Stimulated activated memory B cell treated with anti-CD40 and anti-IgM and Interleukin-4, amounts not matched to agents 10 μg/mL and 1 μg/mL and 100 μg/mL, for 72 hours (primary cell): ENCODE data around the gene TRIM9.

ENCODE experiments used
- ATAC-seq: fragments of 150-1000 bp; cut with Tn5 transposase; 2 replicates; pipeline ENCODE4 v1.10.0; 2021
- H3K27ac Mint-ChIP-seq: one replicate; pipeline ENCODE4 v1.8.0; 2022; ENCODE audit warnings: mild to moderate bottlenecking, mixed read lengths
- H3K27me3 Mint-ChIP-seq: one replicate; pipeline ENCODE4 v1.8.0; 2022; ENCODE audit warnings: mixed read lengths
- H3K36me3 Mint-ChIP-seq: one replicate; pipeline ENCODE4 v1.8.0; 2022; ENCODE audit warnings: mixed read lengths
- H3K4me1 Mint-ChIP-seq: one replicate; pipeline ENCODE4 v1.8.0; 2022; ENCODE audit warnings: mixed read lengths
- H3K4me3 Mint-ChIP-seq: one replicate; pipeline ENCODE4 v1.8.0; 2022; ENCODE audit warnings: mild to moderate bottlenecking, moderate library complexity, mixed read lengths
- H3K9me3 Mint-ChIP-seq: one replicate; pipeline ENCODE4 v1.8.0; 2022; ENCODE audit warnings: mixed read lengths

TRIM9 gene

DNA sequence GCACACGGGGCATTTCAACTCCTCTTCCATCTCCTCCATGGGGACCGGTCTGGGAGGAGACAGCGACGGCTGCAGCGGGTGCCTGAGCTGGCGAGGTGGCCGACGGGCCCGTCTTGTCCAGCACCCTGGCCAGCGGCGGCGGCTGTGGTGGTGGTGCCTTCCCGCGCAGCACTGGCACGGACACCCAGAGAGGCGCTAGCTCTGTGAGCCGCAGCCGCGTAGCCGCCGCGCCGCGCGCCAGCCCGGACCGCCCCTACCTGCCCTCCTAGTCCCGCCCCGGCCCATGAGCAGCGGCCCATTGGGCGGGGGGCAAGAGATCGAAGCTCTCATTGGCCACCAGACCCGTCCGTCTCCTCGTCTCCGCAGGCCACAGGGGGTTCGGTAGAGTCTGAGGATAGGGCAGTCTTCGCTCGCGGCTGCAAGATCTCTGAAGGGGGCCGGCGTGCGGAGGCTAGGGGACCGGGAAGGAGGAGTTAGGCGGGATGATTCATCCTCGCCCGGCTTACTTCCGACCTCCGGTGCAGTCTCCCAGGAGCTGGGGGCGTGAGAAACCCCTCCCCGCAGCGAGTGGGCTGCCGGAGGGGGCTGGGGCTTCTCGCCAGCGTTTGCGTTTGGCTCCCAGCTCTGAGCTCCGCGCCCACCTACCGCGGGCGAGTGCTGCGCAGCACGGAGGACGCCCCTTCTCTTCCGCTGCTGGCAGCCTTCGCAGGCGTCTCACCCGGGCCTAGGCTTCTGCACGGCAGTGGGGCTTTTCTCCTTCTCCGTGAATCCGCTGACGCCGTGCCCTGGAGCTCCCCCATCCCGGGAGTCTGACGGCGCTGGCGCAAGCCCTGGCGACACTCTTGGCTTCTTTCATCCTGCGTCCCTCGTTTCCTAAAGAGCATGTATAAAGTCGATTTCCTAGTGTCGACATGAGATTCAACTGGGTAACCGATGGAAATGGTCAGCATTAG, at the start of gene TRIM9:
Gene TRIM9, minus strand, starts transcription at position 205 of the 953 bp plus-strand sequence. Its CDS starts 166 bp downstream, at position 39.
- Mint-ChIP-seq H3K27me3 (peaks cover 43% of the 10 kb centered on the region), H3K36me3 (no peaks in the 10 kb centered on the region), H3K9me3 (no peaks in the 10 kb centered on the region), H3K4me1 (peaks cover 20% of the 10 kb centered on the region), H3K4me3 (peak within 1 kb of the TSS; percentile 80), H3K27ac (peak within 1 kb of the TSS; percentile 47)
- peak; percentile 98 for ATAC-seq

DNA sequence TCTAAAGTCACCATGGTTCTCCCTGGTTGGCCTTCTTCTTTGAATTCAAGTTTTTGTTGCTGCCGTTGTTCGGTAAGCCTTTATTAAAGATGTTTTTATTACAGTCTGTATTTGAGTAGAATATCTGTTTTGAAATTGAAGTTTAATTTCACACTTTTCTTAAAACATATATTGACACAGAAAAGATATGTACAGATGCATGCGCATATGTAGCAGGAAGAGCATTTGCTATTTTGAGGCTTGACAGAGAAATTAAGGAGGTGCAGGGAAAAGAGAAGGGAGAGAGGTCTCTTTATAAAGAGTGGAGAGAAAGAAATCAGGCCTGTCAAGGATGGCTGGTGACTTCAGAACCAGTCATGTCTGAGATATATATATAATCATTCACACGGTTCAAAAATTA, 46.0 kb upstream of the TRIM9 start:
- no peak for ATAC-seq
- no peak overlapping the region for H3K27ac Mint-ChIP-seq
- no peaks in the 10 kb centered on the region for H3K36me3 Mint-ChIP-seq

GRCh38 chr14:51140338-51140737, 45.4 kb upstream of the TRIM9 start:
- ATAC-seq, result no peak
- Mint-ChIP-seq H3K27ac (no peak overlapping the region), H3K27me3 (no peaks in the 10 kb centered on the region), H3K4me1 (no peaks in the 10 kb centered on the region), H3K36me3 (no peaks in the 10 kb centered on the region), H3K9me3 (peaks cover 9% of the 10 kb centered on the region), H3K4me3 (no peak overlapping the region)

More for the DNA sequence above, 46.0 kb upstream of the TRIM9 start:
- peaks cover 9% of the 10 kb centered on the region for H3K9me3 Mint-ChIP-seq
- H3K4me3 Mint-ChIP-seq, result no peak overlapping the region
- no peaks in the 10 kb centered on the region for H3K27me3 Mint-ChIP-seq
- no peaks in the 10 kb centered on the region for H3K4me1 Mint-ChIP-seq

DNA sequence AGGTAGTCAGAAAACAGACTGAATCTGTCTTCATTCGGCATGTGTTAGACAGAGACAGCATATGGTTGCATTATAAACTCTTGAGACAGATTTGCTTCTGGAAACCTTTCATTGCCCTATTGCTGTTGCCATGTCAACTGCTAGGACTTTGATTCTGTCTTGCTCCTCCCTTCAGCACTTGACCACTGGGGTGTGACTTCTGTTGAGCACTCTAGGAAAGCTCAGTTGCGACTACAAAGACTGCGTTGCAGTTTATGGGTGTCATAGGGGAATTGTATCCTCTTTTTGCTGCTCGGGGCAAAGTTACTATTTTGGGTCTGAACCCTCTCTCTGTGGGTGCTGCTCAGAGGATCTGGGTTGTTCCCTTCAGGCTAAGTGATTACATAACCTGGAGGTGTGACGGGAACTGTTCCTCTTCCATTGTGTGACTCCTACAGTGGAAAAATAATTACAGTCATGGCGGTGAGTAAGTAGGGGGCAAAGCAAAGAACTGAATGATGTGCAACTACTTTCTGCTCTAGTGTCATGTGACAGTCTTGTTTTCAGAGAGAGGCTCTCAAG, 44.3 kb upstream of the TRIM9 start:
- Mint-ChIP-seq H3K36me3 (no peaks in the 10 kb centered on the region), H3K27me3 (no peaks in the 10 kb centered on the region), H3K4me3 (no peak overlapping the region), H3K4me1 (no peaks in the 10 kb centered on the region), H3K9me3 (peaks cover 9% of the 10 kb centered on the region), H3K27ac (no peak overlapping the region)
- ATAC-seq, result no peak

DNA sequence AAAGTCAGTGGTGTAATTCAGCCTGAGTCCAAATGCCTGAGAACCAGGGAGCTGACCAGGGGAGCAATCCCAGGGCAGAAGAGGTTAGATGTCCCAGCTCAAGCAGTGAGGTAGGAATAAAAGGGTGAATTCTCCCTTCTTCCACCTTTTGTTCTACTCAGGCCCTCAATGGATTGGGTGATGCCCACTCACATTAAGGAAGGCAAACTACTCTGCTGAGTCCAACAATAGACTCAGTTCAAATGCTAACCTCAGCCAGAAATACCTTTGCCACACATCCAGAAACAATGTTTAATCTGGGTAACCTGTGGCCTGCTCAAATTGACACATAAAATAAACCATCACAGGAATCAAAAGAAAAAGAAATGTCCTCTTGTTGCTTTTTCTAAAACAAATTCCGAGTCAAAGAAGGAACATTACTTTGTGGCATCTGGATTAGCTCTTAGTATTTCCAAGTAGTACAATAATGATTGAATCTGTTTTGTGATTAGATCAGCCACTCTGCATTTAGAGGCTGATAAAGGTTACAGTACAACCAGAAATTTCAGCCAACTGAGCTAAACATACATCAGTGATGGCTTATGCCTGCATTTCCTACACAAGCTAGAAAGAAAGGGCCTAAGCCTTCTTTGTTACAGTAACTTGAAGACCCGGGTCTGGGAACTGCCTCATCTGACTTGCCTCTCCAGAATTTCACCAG, 43.6 kb upstream of the TRIM9 start:
- Mint-ChIP-seq H3K27me3 (peaks cover 2% of the 10 kb centered on the region), H3K4me1 (no peaks in the 10 kb centered on the region), H3K27ac (no peak overlapping the region), H3K9me3 (peaks cover 9% of the 10 kb centered on the region), H3K36me3 (no peaks in the 10 kb centered on the region), H3K4me3 (no peak overlapping the region)
- no peak for ATAC-seq

DNA sequence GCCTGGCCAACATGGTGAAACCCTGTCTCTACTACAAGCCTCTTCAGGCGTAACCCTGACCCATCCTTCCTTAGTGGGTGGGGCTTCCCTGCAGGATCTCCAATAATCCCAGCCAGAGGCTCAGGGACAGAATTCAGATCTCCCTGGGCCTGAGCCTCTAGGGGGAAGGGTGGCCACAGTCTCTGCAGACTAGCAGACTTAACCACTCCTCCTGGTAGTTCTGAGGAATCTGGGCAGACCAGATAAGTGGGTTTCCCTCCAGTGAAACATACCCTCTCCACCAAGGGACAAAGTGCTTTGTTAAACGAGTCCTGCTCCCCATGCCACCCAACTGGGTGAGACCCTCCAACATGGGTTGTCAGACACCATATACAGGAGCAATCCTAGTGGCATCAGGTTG, 36.6 kb upstream of the TRIM9 start:
- Mint-ChIP-seq H3K27ac (no peak overlapping the region), H3K36me3 (no peaks in the 10 kb centered on the region), H3K27me3 (peaks cover 46% of the 10 kb centered on the region), H3K4me3 (no peak overlapping the region), H3K9me3 (peaks cover 8% of the 10 kb centered on the region), H3K4me1 (no peaks in the 10 kb centered on the region)
- ATAC-seq, result no peak

- H3K27me3 Mint-ChIP-seq, result peaks cover 46% of the 10 kb centered on the region
- no peaks in the 10 kb centered on the region for H3K36me3 Mint-ChIP-seq
- no peak for ATAC-seq
- H3K27ac Mint-ChIP-seq, result no peak overlapping the region
- no peak overlapping the region for H3K4me3 Mint-ChIP-seq
- H3K4me1 Mint-ChIP-seq, result no peaks in the 10 kb centered on the region
- H3K9me3 Mint-ChIP-seq, result peaks cover 5% of the 10 kb centered on the region
Observed at GRCh38 chr14:51129130-51129529, 34.2 kb upstream of the TRIM9 start.

DNA sequence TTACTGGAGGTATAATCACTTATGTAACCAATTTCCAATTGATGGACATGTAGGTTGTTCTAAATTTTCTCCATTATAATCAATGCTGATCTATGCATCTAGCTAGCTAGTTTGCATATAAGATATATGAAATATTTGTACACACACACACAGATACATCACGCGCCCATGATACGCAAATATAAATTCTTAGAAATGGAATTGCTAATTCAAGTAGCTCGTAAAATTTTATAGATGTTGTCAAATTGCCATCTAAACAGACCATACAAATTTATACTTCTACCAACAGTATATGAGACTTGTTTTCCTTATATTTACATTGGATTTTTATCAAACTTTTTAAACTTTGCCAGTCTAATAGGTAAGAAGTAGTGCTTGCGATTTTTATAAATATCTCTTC, 29.1 kb upstream of the TRIM9 start:
- H3K27ac Mint-ChIP-seq, result no peak overlapping the region
- no peaks in the 10 kb centered on the region for H3K4me1 Mint-ChIP-seq
- no peak for ATAC-seq
- H3K27me3 Mint-ChIP-seq, result peaks cover 11% of the 10 kb centered on the region
- H3K36me3 Mint-ChIP-seq, result no peaks in the 10 kb centered on the region
- no peaks in the 10 kb centered on the region for H3K9me3 Mint-ChIP-seq
- H3K4me3 Mint-ChIP-seq, result no peak overlapping the region

GRCh38 chr14:51121096-51121495, 26.2 kb upstream of the TRIM9 start:
- Mint-ChIP-seq H3K4me3 (no peak overlapping the region), H3K27ac (no peak overlapping the region), H3K9me3 (no peaks in the 10 kb centered on the region), H3K4me1 (peaks cover 10% of the 10 kb centered on the region), H3K27me3 (no peaks in the 10 kb centered on the region), H3K36me3 (no peaks in the 10 kb centered on the region)
- no peak for ATAC-seq

DNA sequence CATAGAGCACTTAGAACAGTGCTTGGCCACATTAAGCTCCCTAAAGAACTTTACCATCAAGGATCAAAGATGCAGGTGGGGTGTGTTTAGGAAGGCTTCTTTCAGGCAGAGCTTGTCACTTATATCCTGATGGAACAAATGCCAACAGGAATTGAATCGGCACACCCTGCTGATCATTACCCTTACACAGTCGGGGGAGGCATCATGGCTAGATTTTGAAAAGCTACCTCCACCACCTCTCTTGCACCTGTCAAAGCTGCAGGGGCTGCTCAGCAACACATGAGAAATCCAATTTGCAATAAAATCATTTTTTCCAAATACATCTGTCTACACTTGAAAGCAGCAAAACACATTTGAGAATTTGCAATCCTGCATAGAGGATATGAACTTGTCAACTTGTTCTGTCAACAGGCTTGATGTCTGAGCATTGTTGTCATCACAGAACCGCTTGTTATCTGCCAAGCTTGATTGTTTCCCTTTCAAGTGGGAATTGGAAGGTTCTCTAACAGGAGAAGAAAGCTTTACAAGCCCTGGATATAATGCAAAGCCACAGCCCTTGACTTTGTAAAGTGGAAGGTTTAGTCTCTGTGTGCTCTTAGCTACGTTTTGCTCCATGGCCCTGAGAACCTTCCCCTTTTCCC, 24.6 kb upstream of the TRIM9 start:
- Mint-ChIP-seq H3K27ac (no peak overlapping the region), H3K27me3 (no peaks in the 10 kb centered on the region), H3K9me3 (no peaks in the 10 kb centered on the region), H3K36me3 (no peaks in the 10 kb centered on the region), H3K4me3 (no peak overlapping the region), H3K4me1 (peaks cover 10% of the 10 kb centered on the region)
- no peak for ATAC-seq

DNA sequence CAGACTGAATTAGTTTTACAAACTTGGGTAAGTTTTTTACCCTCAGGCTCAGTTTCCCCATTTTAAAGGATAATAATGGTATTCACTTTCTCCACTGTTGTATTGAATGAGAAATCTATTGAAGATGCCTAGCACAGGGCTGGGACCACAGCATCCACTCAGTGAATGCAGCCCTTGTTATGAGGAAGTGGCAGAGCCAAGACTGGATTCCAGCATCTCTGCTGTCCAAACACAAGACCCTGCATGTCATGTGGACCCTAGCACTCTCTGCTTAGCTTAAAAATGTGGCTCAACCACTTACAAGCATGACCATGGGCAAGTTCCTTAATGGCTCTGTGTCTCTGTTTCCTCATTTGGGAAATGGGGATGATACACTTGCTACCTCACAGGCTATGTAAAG, 24.1 kb upstream of the TRIM9 start:
- Mint-ChIP-seq H3K27ac (no peak overlapping the region), H3K27me3 (no peaks in the 10 kb centered on the region), H3K4me1 (peaks cover 10% of the 10 kb centered on the region), H3K9me3 (no peaks in the 10 kb centered on the region), H3K4me3 (no peak overlapping the region), H3K36me3 (no peaks in the 10 kb centered on the region)
- ATAC-seq, result no peak

DNA sequence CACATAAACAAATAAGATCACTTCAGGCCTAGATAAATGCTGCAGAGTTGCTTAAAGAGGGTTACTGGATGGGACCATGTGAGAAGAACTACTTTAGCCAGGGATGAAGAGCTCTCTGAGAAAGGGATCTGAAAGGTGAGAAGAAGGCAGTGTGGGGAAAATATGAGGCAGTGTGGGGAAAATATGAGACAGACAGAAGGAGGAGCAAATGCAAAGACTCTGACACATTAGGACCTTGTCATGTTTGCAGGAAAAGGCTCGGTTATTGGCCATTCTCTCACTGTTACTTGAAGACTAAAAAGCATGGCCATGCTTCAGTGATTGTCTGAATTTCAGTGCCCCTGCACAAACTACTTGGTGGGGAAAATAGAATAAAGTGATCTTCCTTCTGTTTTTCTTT, 22.7 kb upstream of the TRIM9 start:
- ATAC-seq, result peak; percentile 69
- no peaks in the 10 kb centered on the region for H3K36me3 Mint-ChIP-seq
- no peaks in the 10 kb centered on the region for H3K9me3 Mint-ChIP-seq
- H3K4me1 Mint-ChIP-seq, result peaks cover 10% of the 10 kb centered on the region
- H3K4me3 Mint-ChIP-seq, result no peak overlapping the region
- H3K27ac Mint-ChIP-seq, result peak overlapping the region; percentile 19
- H3K27me3 Mint-ChIP-seq, result no peaks in the 10 kb centered on the region

- Mint-ChIP-seq H3K36me3 (no peaks in the 10 kb centered on the region), H3K9me3 (no peaks in the 10 kb centered on the region), H3K4me1 (peaks cover 10% of the 10 kb centered on the region), H3K27me3 (no peaks in the 10 kb centered on the region), H3K27ac (no peak overlapping the region), H3K4me3 (no peak overlapping the region)
- ATAC-seq, result no peak
Observed at GRCh38 chr14:51116682-51117081, 21.8 kb upstream of the TRIM9 start.

GRCh38 chr14:51109651-51110050, 14.7 kb upstream of the TRIM9 start:
- Mint-ChIP-seq H3K27me3 (peaks cover 24% of the 10 kb centered on the region), H3K4me1 (no peaks in the 10 kb centered on the region), H3K27ac (no peak overlapping the region), H3K9me3 (no peaks in the 10 kb centered on the region), H3K4me3 (no peak overlapping the region), H3K36me3 (no peaks in the 10 kb centered on the region)
- ATAC-seq, result no peak

DNA sequence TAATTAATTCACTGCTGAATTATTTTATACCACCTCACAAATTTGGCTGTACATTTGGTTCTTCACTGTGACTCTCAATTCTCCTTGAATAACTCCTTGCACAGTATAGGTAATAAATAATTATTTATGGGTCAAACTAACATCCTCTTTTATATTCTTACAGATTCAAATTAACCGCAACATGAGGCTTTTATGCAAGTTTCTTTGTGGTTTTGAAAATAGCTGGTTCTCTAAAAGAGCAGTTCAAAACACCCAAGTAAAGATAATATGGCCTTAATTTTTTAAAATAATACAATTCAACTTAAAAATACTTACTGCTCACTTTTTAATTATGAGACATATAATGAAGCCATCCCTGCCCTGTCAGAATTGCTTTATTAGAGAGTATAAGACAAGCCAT, 12.9 kb upstream of the TRIM9 start:
- H3K9me3 Mint-ChIP-seq, result no peaks in the 10 kb centered on the region
- ATAC-seq, result no peak
- H3K36me3 Mint-ChIP-seq, result no peaks in the 10 kb centered on the region
- peaks cover 36% of the 10 kb centered on the region for H3K27me3 Mint-ChIP-seq
- no peak overlapping the region for H3K4me3 Mint-ChIP-seq
- no peak overlapping the region for H3K27ac Mint-ChIP-seq
- H3K4me1 Mint-ChIP-seq, result no peaks in the 10 kb centered on the region
